Measurements from ENCODE around the gene APOD.

The APOD gene

DNA sequence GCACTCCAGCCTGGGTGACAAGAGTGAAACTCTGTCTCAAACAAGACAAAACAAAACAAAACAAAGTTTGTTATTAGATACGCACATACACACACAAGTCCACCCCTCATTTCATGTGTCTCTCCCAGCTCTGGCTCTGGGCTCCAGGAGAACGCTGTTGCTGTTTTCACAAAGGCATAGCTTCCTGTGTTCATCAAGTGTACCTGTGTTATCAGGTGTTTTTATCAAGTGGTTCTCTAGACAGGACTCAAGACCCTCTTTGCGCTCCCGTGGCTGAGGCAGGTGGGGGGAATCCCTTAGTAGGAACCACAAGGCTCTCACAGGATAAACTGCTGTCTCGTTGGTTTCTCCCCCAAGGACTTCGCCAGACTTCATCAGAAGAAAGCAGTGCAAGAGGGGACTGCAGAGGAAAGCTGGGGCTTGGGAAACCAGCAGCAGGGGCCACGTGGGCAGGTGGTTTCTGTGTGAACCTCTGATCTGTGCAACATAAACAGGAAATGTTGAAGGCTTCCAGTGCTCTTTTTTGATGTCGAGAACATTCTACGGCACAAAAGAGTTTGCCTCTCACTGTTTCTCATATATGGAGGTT is 33.7 kb downstream of the APOD start:
- H3K27me3 ChIP-seq = peaks cover 0 to 13% (median 0%) of the 10 kb centered on the region in 11 experiments; a peak in 3 of 22 replicates
- peaks cover 34 to 48% (median 43%) of the 10 kb centered on the region in 10 experiments for H3K4me1 ChIP-seq
- no peaks in the 10 kb centered on the region for H3K36me3 ChIP-seq
- H3K4me3 ChIP-seq = no peak overlapping the region
- peak overlapping the region in 3 of 11 experiments; percentile 1 to 26 (median 4); a peak in 1 of 22 replicates for H3K9ac ChIP-seq
- H3K9me3 ChIP-seq (replicated peaks in 1 of 11) = no peaks in the 10 kb centered on the region
- TF ChIP-seq Cebpa-rat (IDR thresholded peaks at IDR 0.05) = peak in 1 of 11 experiments; percentile 56; a peak in 1 of 22 replicates
- H3K4me2 ChIP-seq = peak overlapping the region; percentile 45 to 90 (median 77)
- no peak overlapping the region for H3K27ac ChIP-seq
- no peaks in the 10 kb centered on the region for H4K20me1 ChIP-seq

DNA sequence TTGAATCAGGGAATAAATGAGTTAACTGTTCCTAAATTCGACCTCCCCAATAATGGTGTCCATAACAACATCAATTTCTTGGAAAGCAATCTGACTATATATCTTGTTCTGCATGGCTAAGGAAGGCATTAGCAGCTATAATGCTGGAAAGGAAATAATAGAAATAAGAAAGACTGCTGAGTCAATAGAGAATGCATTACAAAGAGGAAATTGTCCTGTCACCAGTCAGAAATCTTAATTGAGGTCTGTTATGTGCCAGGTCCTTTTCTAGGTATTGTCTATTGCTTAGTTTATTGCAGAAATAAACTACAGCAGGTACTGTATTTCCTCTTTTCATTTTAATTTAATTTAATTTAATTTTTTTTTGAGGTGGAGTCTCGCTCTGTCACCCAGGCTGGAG is 34.8 kb downstream of the APOD start:
- no peak overlapping the region for H3K27ac ChIP-seq
- no peak for TF ChIP-seq Cebpa-rat (IDR thresholded peaks at IDR 0.05)
- H3K27me3 ChIP-seq = peaks cover 0 to 17% (median 5%) of the 10 kb centered on the region in 11 experiments; a peak in 16 of 22 replicates
- H4K20me1 ChIP-seq = 0 out of 22 replicates have a peak, but pooled peaks cover 0 to 9% (median 0%) of the 10 kb centered on the region in 11 experiments
- no peak overlapping the region for H3K4me3 ChIP-seq
- H3K9me3 ChIP-seq (replicated peaks in 1 of 11) = no peaks in the 10 kb centered on the region
- H3K9ac ChIP-seq = no peak overlapping the region
- no peaks in the 10 kb centered on the region for H3K36me3 ChIP-seq
- peaks cover 35 to 59% (median 51%) of the 10 kb centered on the region in 10 experiments for H3K4me1 ChIP-seq
- peak overlapping the region in 4 of 11 experiments; percentile 14 to 77 (median 20); a peak in 4 of 22 replicates for H3K4me2 ChIP-seq

DNA sequence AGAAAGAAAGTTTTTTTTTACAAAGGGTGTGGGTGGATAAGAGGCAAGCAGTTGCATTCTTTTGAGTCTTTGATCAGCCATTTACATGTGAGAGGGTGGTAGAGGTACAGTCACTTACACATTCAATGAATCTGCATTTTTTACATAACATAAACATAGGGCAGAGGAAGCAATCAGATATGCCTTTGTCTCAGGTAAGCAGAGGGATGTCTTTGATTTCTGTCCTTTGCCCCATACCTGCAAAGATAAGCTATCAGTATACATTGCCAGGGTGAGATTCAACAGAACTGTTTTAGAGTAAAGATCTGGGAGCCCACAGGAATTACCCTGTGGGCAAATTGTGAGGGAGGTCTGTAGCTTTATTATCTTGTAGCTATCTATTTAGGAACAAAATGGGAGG is 35.2 kb downstream of the APOD start:
- H3K9ac ChIP-seq = no peak overlapping the region
- peaks cover 0 to 22% (median 9%) of the 10 kb centered on the region in 11 experiments; a peak in 16 of 22 replicates for H3K27me3 ChIP-seq
- no peak overlapping the region for H3K27ac ChIP-seq
- peaks cover 40 to 64% (median 56%) of the 10 kb centered on the region in 10 experiments for H3K4me1 ChIP-seq
- no peak for TF ChIP-seq Cebpa-rat (IDR thresholded peaks at IDR 0.05)
- H3K36me3 ChIP-seq = no peaks in the 10 kb centered on the region
- no peak overlapping the region for H3K4me3 ChIP-seq
- H4K20me1 ChIP-seq = 0 out of 22 replicates have a peak, but pooled peaks cover 0 to 12% (median 0%) of the 10 kb centered on the region in 11 experiments
- H3K9me3 ChIP-seq (replicated peaks in 1 of 11) = no peaks in the 10 kb centered on the region
- peak overlapping the region in 2 of 11 experiments; percentile 14 to 24; a peak in 2 of 22 replicates for H3K4me2 ChIP-seq

DNA sequence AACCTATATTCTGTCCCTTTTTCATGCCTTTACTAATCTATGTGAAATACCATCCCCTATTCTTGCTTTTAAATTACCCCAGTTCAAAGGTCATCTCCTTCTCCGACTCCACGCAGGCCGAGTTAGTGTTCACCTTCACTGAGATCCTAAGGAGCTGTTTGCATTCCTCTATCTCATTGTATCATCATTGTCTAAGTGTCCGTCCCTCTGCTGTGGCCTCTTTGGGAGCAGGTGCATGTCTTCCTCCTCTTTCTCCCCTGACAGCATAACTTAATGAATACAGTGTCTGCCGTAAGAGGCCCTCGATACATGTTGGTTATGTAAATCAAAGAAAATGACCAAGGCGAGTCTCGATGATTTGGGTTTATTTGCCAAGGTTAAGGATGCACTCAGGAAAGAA is 35.7 kb downstream of the APOD start:
- H3K4me2 ChIP-seq = no peak overlapping the region
- H3K4me3 ChIP-seq = no peak overlapping the region
- peaks cover 41 to 65% (median 56%) of the 10 kb centered on the region in 10 experiments for H3K4me1 ChIP-seq
- 0 out of 22 replicates have a peak, but pooled peaks cover 0 to 12% (median 0%) of the 10 kb centered on the region in 11 experiments for H4K20me1 ChIP-seq
- no peak overlapping the region for H3K9ac ChIP-seq
- H3K36me3 ChIP-seq = no peaks in the 10 kb centered on the region
- H3K27ac ChIP-seq = no peak overlapping the region
- peaks cover 0 to 22% (median 9%) of the 10 kb centered on the region in 11 experiments; a peak in 16 of 22 replicates for H3K27me3 ChIP-seq
- no peak for TF ChIP-seq Cebpa-rat (IDR thresholded peaks at IDR 0.05)
- H3K9me3 ChIP-seq (replicated peaks in 1 of 11) = no peaks in the 10 kb centered on the region

DNA sequence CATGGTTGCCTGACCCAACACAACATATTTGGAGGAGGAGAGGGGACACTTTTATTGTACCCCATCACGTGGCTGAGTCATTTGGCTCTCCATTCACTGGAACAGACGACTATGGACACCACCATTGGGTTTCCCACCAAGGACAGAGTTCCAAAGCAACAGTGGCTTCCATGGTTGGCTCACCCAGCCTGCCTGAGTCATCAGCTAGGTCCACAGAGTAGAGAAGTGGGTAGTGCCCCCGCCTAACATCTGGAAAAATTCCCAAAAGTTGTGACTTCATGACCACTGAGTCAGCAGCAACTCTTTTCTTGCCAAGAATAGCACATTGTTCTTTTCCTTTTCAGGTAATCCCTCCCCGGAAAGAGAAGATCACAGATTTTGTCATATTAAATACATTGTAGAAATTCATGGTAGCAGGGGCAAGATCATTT is 37.6 kb downstream of the APOD start:
- H3K27ac ChIP-seq = no peak overlapping the region
- TF ChIP-seq Cebpa-rat (IDR thresholded peaks at IDR 0.05) = no peak
- no peak overlapping the region for H3K9ac ChIP-seq
- H3K4me3 ChIP-seq = no peak overlapping the region
- no peaks in the 10 kb centered on the region for H3K36me3 ChIP-seq
- H3K4me2 ChIP-seq = peak overlapping the region; percentile 50 to 86 (median 69)
- peaks cover 0 to 18% (median 9%) of the 10 kb centered on the region in 11 experiments; a peak in 16 of 22 replicates for H3K27me3 ChIP-seq
- peaks cover 8 to 25% (median 13%) of the 10 kb centered on the region in 11 experiments; a peak in 19 of 22 replicates for H4K20me1 ChIP-seq
- peaks cover 47 to 67% (median 57%) of the 10 kb centered on the region in 10 experiments for H3K4me1 ChIP-seq
- no peaks in the 10 kb centered on the region for H3K9me3 ChIP-seq (replicated peaks in 1 of 11)

DNA sequence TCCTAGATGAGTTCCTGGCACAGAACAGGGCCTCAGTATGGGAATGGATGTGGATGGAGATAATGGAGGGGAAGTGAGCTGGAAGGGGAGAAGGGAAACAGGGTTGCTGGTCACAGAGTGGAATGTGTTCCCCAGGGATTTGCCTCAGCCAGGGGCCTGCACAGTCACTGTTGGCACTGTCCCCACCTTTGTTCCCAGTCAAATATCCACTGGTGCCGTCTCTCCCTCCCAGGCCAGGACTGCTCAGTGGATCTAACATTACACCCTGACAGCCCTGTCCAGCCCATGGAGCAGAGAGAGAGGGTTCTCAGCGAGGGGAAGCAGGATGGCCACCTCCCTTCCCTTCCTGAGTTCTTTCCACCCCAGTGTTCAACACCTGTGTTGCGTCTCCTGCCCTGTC is 39.1 kb downstream of the APOD start:
- H3K4me1 ChIP-seq = peaks cover 48 to 67% (median 56%) of the 10 kb centered on the region in 10 experiments
- no peak for TF ChIP-seq Cebpa-rat (IDR thresholded peaks at IDR 0.05)
- peaks cover 0 to 12% (median 9%) of the 10 kb centered on the region in 11 experiments; a peak in 15 of 22 replicates for H3K27me3 ChIP-seq
- peaks cover 0 to 9% (median 5%) of the 10 kb centered on the region in 11 experiments; a peak in 7 of 22 replicates for H3K36me3 ChIP-seq
- H4K20me1 ChIP-seq = peaks cover 23 to 40% (median 28%) of the 10 kb centered on the region in 11 experiments; a peak in 21 of 22 replicates
- no peak overlapping the region for H3K4me3 ChIP-seq
- H3K4me2 ChIP-seq = peak overlapping the region in 9 of 11 experiments; percentile 11 to 95 (median 86); a peak in 14 of 22 replicates
- no peaks in the 10 kb centered on the region for H3K9me3 ChIP-seq (replicated peaks in 1 of 11)
- H3K27ac ChIP-seq = no peak overlapping the region
- 0 out of 22 replicates have a peak overlapping the region, but pooled peaks of 1 of the 11 experiments have one; percentile 20 for H3K9ac ChIP-seq

DNA sequence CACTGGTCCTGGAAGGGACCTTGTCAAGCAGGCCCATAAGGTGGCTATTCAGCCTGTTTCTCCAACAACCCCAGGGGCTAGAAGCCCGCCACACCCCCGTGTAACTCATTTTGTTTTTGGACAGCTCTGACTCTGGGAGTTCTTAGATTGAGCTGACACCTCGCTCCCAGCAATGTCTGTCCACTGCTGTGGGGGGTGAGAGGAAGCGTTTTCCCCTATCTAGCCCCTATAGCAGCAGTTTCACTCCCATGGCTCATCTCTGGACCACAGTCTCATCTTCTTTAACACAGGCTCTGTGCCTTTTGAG is 39.6 kb downstream of the APOD start:
- peak overlapping the region; percentile 72 to 98 (median 90); a peak in 18 of 22 replicates for H3K4me2 ChIP-seq
- peaks cover 27 to 44% (median 33%) of the 10 kb centered on the region in 11 experiments; a peak in 21 of 22 replicates for H4K20me1 ChIP-seq
- H3K4me3 ChIP-seq = peak overlapping the region in 1 of 10 experiments; percentile 93; a peak in 1 of 20 replicates
- H3K4me1 ChIP-seq = peaks cover 51 to 67% (median 59%) of the 10 kb centered on the region in 10 experiments
- H3K27me3 ChIP-seq = peaks cover 0 to 12% (median 9%) of the 10 kb centered on the region in 11 experiments; a peak in 15 of 22 replicates
- 0 out of 22 replicates have a peak overlapping the region, but pooled peaks of 1 of the 11 experiments have one; percentile 95 for H3K9ac ChIP-seq
- H3K9me3 ChIP-seq (replicated peaks in 1 of 11) = no peaks in the 10 kb centered on the region
- H3K36me3 ChIP-seq = peaks cover 0 to 9% (median 6%) of the 10 kb centered on the region in 11 experiments; a peak in 7 of 22 replicates
- no peak overlapping the region for H3K27ac ChIP-seq
- no peak for TF ChIP-seq Cebpa-rat (IDR thresholded peaks at IDR 0.05)

DNA sequence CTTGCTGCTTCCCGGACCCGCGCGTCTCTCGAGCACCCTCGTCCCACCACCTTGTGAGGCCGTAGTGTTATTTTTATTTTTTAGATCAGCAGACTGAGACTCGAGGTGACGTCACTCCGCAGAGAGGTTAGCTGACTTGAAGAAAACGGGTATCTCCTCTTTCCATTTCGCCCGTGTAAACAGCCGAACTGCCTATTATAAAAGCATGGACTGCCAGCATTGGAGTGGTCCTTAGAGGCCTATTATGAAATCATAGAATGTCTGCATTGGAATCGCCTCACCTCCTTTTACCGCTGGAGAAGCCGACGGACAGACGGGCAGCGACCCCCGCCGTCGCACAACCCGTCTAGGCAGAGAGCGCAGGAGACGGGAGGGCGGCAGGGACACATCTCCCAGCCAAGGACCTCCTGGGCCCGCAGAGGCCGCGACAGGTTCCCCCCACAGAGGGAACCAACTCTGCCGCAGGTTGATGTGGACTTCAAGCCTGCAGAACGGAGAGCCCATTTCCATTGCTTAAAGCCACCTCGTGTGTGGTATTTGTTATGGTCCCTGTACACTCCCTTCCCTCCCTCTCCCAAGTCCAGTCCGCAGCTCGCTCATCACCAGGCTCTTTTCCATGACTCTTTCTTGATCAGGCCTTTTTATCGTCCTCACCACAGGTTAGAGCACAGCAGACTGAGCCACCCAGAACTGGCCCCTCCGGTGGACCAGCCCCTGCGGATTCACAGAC is 40.1 kb downstream of the APOD start:
- TF ChIP-seq Cebpa-rat (IDR thresholded peaks at IDR 0.05) = no peak
- H4K20me1 ChIP-seq = peaks cover 32 to 50% (median 38%) of the 10 kb centered on the region in 11 experiments
- peaks cover 0 to 9% (median 6%) of the 10 kb centered on the region in 11 experiments; a peak in 7 of 22 replicates for H3K36me3 ChIP-seq
- H3K9me3 ChIP-seq (replicated peaks in 1 of 11) = no peaks in the 10 kb centered on the region
- H3K4me1 ChIP-seq = peaks cover 51 to 70% (median 62%) of the 10 kb centered on the region in 10 experiments
- peak overlapping the region in 9 of 11 experiments; percentile 10 to 99 (median 94); a peak in 11 of 22 replicates for H3K27ac ChIP-seq
- H3K9ac ChIP-seq = peak overlapping the region; percentile 90 to 100 (median 95)
- peaks cover 0 to 12% (median 9%) of the 10 kb centered on the region in 11 experiments; a peak in 15 of 22 replicates for H3K27me3 ChIP-seq
- H3K4me2 ChIP-seq = peak overlapping the region; percentile 72 to 98 (median 90)
- peak overlapping the region; percentile 80 to 93 (median 89) for H3K4me3 ChIP-seq
